Vagina (tissue), 2 donors: ENCODE results near the gene VMAC. TPM values are rescaled to one million over a fixed set of nuclear protein-coding genes. Genes with fewer than 3 reads are reported as not detected.

Experiments
- DNase-seq, 2 donors: peaks; one replicate each; pipeline ENCODE4 v3.0.0-alpha.2; 2017; ENCODE audit errors: extremely low spot score in 2 of 2
- H3K27ac ChIP-seq: fragments of 200-600 bp; sonication (generic); one replicate; pipeline ENCODE4 v1.5.1; 2019
- H3K27me3 ChIP-seq: fragments of 200-600 bp; sonication (generic); one replicate; pipeline ENCODE4 v1.5.1; 2019
- H3K36me3 ChIP-seq, 2 donors: fragments of 200-600 bp; sonication (generic); one replicate each; pipeline ENCODE4 v1.5.1; 2017 to 2019
- H3K4me1 ChIP-seq: fragments of 200-600 bp; sonication (generic); one replicate; pipeline ENCODE4 v1.5.1; 2019
- H3K4me3 ChIP-seq, 2 donors: fragments of 200-600 bp; sonication (generic); 1 replicate in 1 of 2; 2 replicates in 1 of 2; pipeline ENCODE4 v1.5.1; 2016 to 2019
- H3K9me3 ChIP-seq: fragments of 200-600 bp; sonication (generic); one replicate; pipeline ENCODE4 v1.5.1; 2019
- CTCF ChIP-seq, 3 experiments: fragments of 450-650 bp in 2 of 3; fragments of 200-600 bp in 1 of 3; sonication (generic) in 1 of 3; IDR thresholded peaks; one replicate each; pipeline ENCODE4 v1.5.1; 2017 to 2019; ENCODE audit warnings: antibody characterized with exemption in 3 of 3, mild to moderate bottlenecking in 2 of 3, moderate library complexity in 2 of 3
- POLR2A ChIP-seq, 2 donors: fragments of 450-650 bp; IDR thresholded peaks; one replicate each; pipeline ENCODE4 v1.6.1; 2017; ENCODE audit warnings: antibody characterized with exemption in 2 of 2, mild to moderate bottlenecking in 2 of 2, moderate library complexity in 2 of 2
- POLR2AphosphoS5 ChIP-seq, 2 donors: sonication (generic); formaldehyde crosslinking; IDR thresholded peaks; one replicate each; pipeline ENCODE4 v1.9.0; 2017; ENCODE audit warnings: antibody characterized with exemption in 2 of 2, mild to moderate bottlenecking in 2 of 2, low read depth in 1 of 2; ENCODE audit not compliant: insufficient read depth in 1 of 2
- intact Hi-C: fragments of 100-400 bp; cut with DNase I; formaldehyde crosslinking; loops from one replicate; pipeline ENCODE4 v1.15.1; 2023
- total RNA-seq: library from RNA; depleted of rRNA; stranded (reverse); fragments of >200 nt; gene quantifications from one replicate; pipeline ENCODE4 v1.2.3, GENCODE V29; 2016

Gene VMAC
- total RNA-seq, 1 donor from 2014 or later, result 7.9 TPM

- Histone ChIP-seq H3K36me3 (peaks cover 0 to 23% of the 10 kb centered on the region in 2 donors), H3K27ac (no peak overlapping the region), H3K9me3 (no peaks in the 10 kb centered on the region), H3K27me3 (no peaks in the 10 kb centered on the region), H3K4me1 (peaks cover 17% of the 10 kb centered on the region), H3K4me3 (no peak overlapping the region)
- TF ChIP-seq POLR2A (IDR thresholded peaks at IDR 0.05) (no peak), POLR2AphosphoS5 (IDR thresholded peaks at IDR 0.05; ENCODE audit: insufficient read depth in 1 of 2, low read depth in 1 of 2) (no peak), CTCF (IDR thresholded peaks at IDR 0.05) (no peak)
- intact Hi-C loops, result loop anchor here (5.0 kb wide), 1 partner anchor 86 kb away; the partner anchor contains the start of gene NRTN
- DNase-seq, result no peak
Measured at GRCh38 chr19:5892772-5893275, 11.8 kb upstream of the VMAC start.

GRCh38 chr19:5893296-5893903 is 11.3 kb upstream of the VMAC start:
- no peak for DNase-seq
- Histone ChIP-seq H3K4me3 (no peak overlapping the region), H3K27ac (no peak overlapping the region), H3K36me3 (peaks cover 0 to 23% of the 10 kb centered on the region in 2 donors), H3K9me3 (no peaks in the 10 kb centered on the region), H3K4me1 (peaks cover 17% of the 10 kb centered on the region), H3K27me3 (no peaks in the 10 kb centered on the region)
- intact Hi-C loops, result loop anchor here (5.0 kb wide), 1 partner anchor 86 kb away; the partner anchor contains the start of gene NRTN
- TF ChIP-seq POLR2AphosphoS5 (IDR thresholded peaks at IDR 0.05; ENCODE audit: insufficient read depth in 1 of 2, low read depth in 1 of 2) (no peak), CTCF (IDR thresholded peaks at IDR 0.05) (no peak), POLR2A (IDR thresholded peaks at IDR 0.05) (no peak)

GRCh38 chr19:5893907-5894703 is 10.6 kb upstream of the VMAC start:
- Histone ChIP-seq H3K4me3 (no peak overlapping the region), H3K27me3 (no peaks in the 10 kb centered on the region), H3K27ac (no peak overlapping the region), H3K9me3 (no peaks in the 10 kb centered on the region), H3K4me1 (peaks cover 17% of the 10 kb centered on the region), H3K36me3 (peaks cover 0 to 23% of the 10 kb centered on the region in 2 donors)
- TF ChIP-seq POLR2A (IDR thresholded peaks at IDR 0.05), result no peak
- TF ChIP-seq POLR2AphosphoS5 (IDR thresholded peaks at IDR 0.05; ENCODE audit: insufficient read depth in 1 of 2, low read depth in 1 of 2), result no peak
- TF ChIP-seq CTCF (IDR thresholded peaks at IDR 0.05), result no peak
- intact Hi-C loops, result loop anchor here (5.0 kb wide), 1 partner anchor 87 kb away; the partner anchor contains the start of gene NRTN
- DNase-seq, result no peak

GRCh38 chr19:5894704-5895349 is 9.8 kb upstream of the VMAC start:
- Histone ChIP-seq H3K9me3 (no peaks in the 10 kb centered on the region), H3K27me3 (no peaks in the 10 kb centered on the region), H3K27ac (no peak overlapping the region), H3K4me3 (no peak overlapping the region), H3K36me3 (peaks cover 0 to 23% of the 10 kb centered on the region in 2 donors), H3K4me1 (peaks cover 17% of the 10 kb centered on the region)
- TF ChIP-seq POLR2AphosphoS5 (IDR thresholded peaks at IDR 0.05; ENCODE audit: insufficient read depth in 1 of 2, low read depth in 1 of 2), result no peak
- TF ChIP-seq CTCF (IDR thresholded peaks at IDR 0.05), result no peak
- no peak for TF ChIP-seq POLR2A (IDR thresholded peaks at IDR 0.05)
- intact Hi-C loops, result loop anchor here (5.0 kb wide), 1 partner anchor 88 kb away; the partner anchor contains the start of gene NRTN
- no peak for DNase-seq
